ENCODE data around the gene ZNF20. TPM values are rescaled to one million over a fixed set of nuclear protein-coding genes. Genes with fewer than 3 reads are reported as not detected.
"Not testable (repeated sequence)": the region's sequence is repeated elsewhere in the genome, so short reads cannot be mapped to it uniquely, and the experiment has no call there.

Gene ZNF20
- polyA plus RNA-seq, 1 donor from 2014 or later, result 12.0 TPM

DNA sequence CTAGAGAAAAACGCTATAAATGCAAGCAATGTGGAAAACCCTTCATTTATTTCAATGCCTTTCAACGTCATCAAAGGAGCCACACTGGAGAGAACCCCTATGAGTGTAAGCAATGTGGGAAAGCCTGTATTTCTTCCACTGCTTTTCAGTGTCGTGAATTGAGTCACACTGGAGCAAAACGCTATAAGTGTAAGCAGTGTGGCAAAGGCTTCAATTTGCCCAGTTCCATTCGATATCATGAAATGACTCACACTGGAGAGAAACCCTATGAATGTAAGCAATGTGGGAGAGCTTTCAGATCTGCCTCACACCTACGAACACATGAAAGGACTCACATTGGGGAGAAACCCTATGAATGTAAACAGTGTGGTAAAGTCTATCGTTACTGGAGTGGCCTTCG is 27.4 kb downstream of the ZNF20 start (continued):
- no peak for TF ChIP-seq EP300 (conservative IDR thresholded peaks at IDR 0.05; ENCODE audit: poor library complexity, severe bottlenecking)
- no peak for TF ChIP-seq SMC3 (conservative IDR thresholded peaks at IDR 0.05; ENCODE audit: poor library complexity)

DNA sequence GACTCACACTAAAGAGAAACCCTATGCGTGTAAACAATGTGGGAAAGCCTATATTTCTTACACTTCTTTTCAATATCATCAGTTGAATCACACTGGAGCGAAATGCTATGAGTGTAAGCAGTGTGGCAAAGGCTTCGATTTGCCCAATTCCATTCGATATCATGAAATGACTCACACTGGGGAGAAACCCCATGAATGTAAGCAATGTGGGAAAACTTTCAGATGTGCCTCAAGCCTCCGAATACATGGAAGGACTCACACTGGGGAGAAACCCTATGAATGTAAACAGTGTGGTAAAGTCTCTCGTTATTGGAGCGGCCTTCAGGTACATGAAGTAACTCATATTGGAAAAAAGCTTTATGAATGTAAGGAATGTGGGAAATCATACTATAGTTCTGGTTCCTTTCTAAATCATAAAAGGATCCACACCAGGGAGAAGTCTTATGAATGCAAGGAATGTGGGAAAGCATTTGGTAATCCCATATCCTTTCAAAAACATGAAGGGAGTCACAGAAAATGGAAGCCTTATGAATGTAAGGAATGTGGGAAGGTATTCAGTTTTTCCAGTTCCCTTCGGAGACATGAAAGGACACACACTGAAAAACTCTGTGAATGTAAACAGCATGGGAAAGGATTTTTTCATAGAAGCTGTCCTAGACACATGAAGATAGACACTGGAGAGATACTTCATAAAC is 28.1 kb downstream of the ZNF20 start:
- no peak overlapping the region for H3K9ac ChIP-seq (ENCODE audit: low read length)
- no peak overlapping the region for H2AFZ ChIP-seq (ENCODE audit: low read depth, low read length)
- no peak overlapping the region for H3K4me3 ChIP-seq (ENCODE audit: low read length)
- TF ChIP-seq TAF1 (IDR thresholded peaks at IDR 0.05; ENCODE audit: low read depth) (no peak), RAD21 (conservative IDR thresholded peaks at IDR 0.05) (no peak)
- TF ChIP-seq, protein P1, sequence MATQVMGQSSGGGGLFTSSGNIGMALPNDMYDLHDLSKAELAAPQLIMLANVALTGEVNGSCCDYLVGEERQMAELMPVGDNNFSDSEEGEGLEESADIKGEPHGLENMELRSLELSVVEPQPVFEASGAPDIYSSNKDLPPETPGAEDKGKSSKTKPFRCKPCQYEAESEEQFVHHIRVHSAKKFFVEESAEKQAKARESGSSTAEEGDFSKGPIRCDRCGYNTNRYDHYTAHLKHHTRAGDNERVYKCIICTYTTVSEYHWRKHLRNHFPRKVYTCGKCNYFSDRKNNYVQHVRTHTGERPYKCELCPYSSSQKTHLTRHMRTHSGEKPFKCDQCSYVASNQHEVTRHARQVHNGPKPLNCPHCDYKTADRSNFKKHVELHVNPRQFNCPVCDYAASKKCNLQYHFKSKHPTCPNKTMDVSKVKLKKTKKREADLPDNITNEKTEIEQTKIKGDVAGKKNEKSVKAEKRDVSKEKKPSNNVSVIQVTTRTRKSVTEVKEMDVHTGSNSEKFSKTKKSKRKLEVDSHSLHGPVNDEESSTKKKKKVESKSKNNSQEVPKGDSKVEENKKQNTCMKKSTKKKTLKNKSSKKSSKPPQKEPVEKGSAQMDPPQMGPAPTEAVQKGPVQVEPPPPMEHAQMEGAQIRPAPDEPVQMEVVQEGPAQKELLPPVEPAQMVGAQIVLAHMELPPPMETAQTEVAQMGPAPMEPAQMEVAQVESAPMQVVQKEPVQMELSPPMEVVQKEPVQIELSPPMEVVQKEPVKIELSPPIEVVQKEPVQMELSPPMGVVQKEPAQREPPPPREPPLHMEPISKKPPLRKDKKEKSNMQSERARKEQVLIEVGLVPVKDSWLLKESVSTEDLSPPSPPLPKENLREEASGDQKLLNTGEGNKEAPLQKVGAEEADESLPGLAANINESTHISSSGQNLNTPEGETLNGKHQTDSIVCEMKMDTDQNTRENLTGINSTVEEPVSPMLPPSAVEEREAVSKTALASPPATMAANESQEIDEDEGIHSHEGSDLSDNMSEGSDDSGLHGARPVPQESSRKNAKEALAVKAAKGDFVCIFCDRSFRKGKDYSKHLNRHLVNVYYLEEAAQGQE (IDR thresholded peaks at IDR 0.05; ENCODE audit: borderline replicate concordance), result no peak
- H3F3A ChIP-seq (ENCODE audit: insufficient read depth, low read length, poor library complexity, severe bottlenecking), result no peaks in the 10 kb centered on the region
- H3K79me2 ChIP-seq (replicated peaks; ENCODE audit: insufficient read depth, low read length), result no peaks in the 10 kb centered on the region
- no peak overlapping the region for H3K4me2 ChIP-seq (ENCODE audit: low read length)
- no peak overlapping the region for H3K27ac ChIP-seq (ENCODE audit: low read length)
- no peaks in the 10 kb centered on the region for H3K9me2 ChIP-seq (ENCODE audit: insufficient read depth, low read length)
- H3K36me3 ChIP-seq (ENCODE audit: insufficient read depth, low read length), result peaks cover 10% of the 10 kb centered on the region
- no peaks in the 10 kb centered on the region for H4K20me1 ChIP-seq (ENCODE audit: insufficient read depth)
- H3K9me3 ChIP-seq (ENCODE audit: low read length), result no peaks in the 10 kb centered on the region
- no peaks in the 10 kb centered on the region for H3K27me3 ChIP-seq (ENCODE audit: insufficient read depth, low read depth, low read length)

DNA sequence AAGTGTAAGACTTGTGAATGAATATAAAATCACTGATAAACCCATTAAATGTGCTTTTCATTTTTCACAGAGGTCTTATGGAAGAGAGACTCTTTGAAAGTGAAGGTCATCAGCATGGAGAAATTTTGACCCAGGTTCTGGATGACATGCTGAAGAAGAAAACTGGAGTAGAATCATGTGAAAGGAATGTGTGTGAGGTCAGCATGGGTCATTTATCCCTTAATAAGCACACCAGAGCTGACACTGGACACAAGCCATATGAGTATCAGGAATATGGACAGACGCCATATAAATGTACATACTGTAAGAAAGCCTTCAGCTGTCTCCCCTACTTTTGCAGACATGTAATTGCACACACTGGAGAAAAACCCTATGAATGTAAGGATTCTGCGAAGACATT is 29.0 kb downstream of the ZNF20 start:
- Histone ChIP-seq H3K79me2 (replicated peaks; ENCODE audit: insufficient read depth, low read length) (no peaks in the 10 kb centered on the region), H3F3A (ENCODE audit: insufficient read depth, low read length, poor library complexity, severe bottlenecking) (no peaks in the 10 kb centered on the region), H3K4me3 (ENCODE audit: low read length) (no peak overlapping the region), H2AFZ (ENCODE audit: low read depth, low read length) (no peak overlapping the region), H3K9me2 (ENCODE audit: insufficient read depth, low read length) (no peaks in the 10 kb centered on the region), H3K9ac (ENCODE audit: low read length) (no peak overlapping the region), H3K9me3 (ENCODE audit: low read length) (no peaks in the 10 kb centered on the region), H4K20me1 (ENCODE audit: insufficient read depth) (no peaks in the 10 kb centered on the region), H3K4me2 (ENCODE audit: low read length) (no peak overlapping the region), H3K36me3 (ENCODE audit: insufficient read depth, low read length) (peaks cover 10% of the 10 kb centered on the region), H3K27ac (ENCODE audit: low read length) (no peak overlapping the region), H3K27me3 (ENCODE audit: insufficient read depth, low read depth, low read length) (no peaks in the 10 kb centered on the region)
- no peak for TF ChIP-seq RAD21 (conservative IDR thresholded peaks at IDR 0.05)

DNA sequence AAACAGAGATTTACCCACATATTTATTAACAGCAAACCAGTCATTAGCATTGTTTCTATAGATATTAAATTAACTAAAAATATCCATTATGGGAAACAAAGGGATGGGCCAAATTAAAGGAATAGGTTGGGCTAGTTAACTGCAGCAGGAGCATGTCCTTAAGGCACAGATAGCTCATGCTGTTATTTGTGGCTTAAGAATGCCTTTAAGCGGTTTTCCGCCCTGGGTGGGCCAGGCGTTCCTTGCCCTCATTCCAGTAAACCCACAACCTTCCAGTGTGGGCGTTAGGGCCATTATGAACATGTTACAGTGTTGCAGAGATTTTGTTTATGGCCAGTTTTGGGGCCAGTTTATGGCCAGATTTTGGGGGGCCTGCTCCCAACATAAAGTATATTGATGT is 36.2 kb downstream of the ZNF20 start:
- not testable (repeated sequence) for H4K20me1 ChIP-seq (ENCODE audit: insufficient read depth); H3K36me3 ChIP-seq (ENCODE audit: insufficient read depth, low read length); H3F3A ChIP-seq (ENCODE audit: insufficient read depth, low read length, poor library complexity, severe bottlenecking); H3K9me3 ChIP-seq (ENCODE audit: low read length); H3K9me2 ChIP-seq (ENCODE audit: insufficient read depth, low read length); H3K9ac ChIP-seq (ENCODE audit: low read length); H3K4me3 ChIP-seq (ENCODE audit: low read length); H2AFZ ChIP-seq (ENCODE audit: low read depth, low read length); H3K27me3 ChIP-seq (ENCODE audit: insufficient read depth, low read depth, low read length); H3K4me2 ChIP-seq (ENCODE audit: low read length); H3K79me2 ChIP-seq (replicated peaks; ENCODE audit: insufficient read depth, low read length); H3K27ac ChIP-seq (ENCODE audit: low read length)
